Hepatocyte (in vitro differentiated cells): ENCODE data around the gene DPP10. TPM values are rescaled to one million over a fixed set of nuclear protein-coding genes. Genes with fewer than 3 reads are reported as not detected.
A peak's percentile ranks its signal among the peaks of the same experiment; 100 is the strongest.
"Not testable (repeated sequence)": the region's sequence is repeated elsewhere in the genome, so short reads cannot be mapped to it uniquely, and the experiment has no call there.

Experiments used
- DNase-seq: peaks from one replicate; pipeline ENCODE4 v3.0.0-alpha.2; 2016; ENCODE audit warnings: low spot score
- H2AFZ ChIP-seq: fragments of 200-600 bp; sonication (generic); 2 replicates; pipeline ENCODE4 v1.6.0; 2016; ENCODE audit warnings: antibody characterized with exemption, mild to moderate bottlenecking
- H3K27ac ChIP-seq: fragments of 200-600 bp; sonication (generic); 2 replicates; pipeline ENCODE4 v1.5.1; 2016; ENCODE audit warnings: mild to moderate bottlenecking
- H3K27me3 ChIP-seq: fragments of 200-600 bp; sonication (generic); 2 replicates; pipeline ENCODE4 v1.6.1; 2016
- H3K36me3 ChIP-seq: fragments of 200-600 bp; sonication (generic); replicated peaks from 2 replicates; pipeline ENCODE4 v1.5.1; 2016; ENCODE audit warnings: low read depth; ENCODE audit not compliant: insufficient read depth
- H3K4me1 ChIP-seq: fragments of 200-600 bp; sonication (generic); 2 replicates; pipeline ENCODE4 v1.5.1; 2016; ENCODE audit warnings: mild to moderate bottlenecking, moderate library complexity; ENCODE audit not compliant: insufficient read depth
- H3K4me2 ChIP-seq: fragments of 200-600 bp; sonication (generic); 2 replicates; pipeline ENCODE4 v1.6.0; 2016
- H3K4me3 ChIP-seq: fragments of 200-600 bp; sonication (generic); 2 replicates; pipeline ENCODE4 v1.5.1; 2016; ENCODE audit warnings: mild to moderate bottlenecking
- H3K79me2 ChIP-seq: fragments of 200-600 bp; sonication (generic); 2 replicates; pipeline ENCODE4 v1.6.0; 2017; ENCODE audit warnings: mild to moderate bottlenecking
- H3K9me2 ChIP-seq: fragments of 200-600 bp; sonication (generic); replicated peaks from 2 replicates; pipeline ENCODE4 v1.6.0; 2017; ENCODE audit warnings: mild to moderate bottlenecking; ENCODE audit not compliant: insufficient read depth
- H3K9me3 ChIP-seq: fragments of 200-600 bp; sonication (generic); 2 replicates; pipeline ENCODE4 v1.5.1; 2016; ENCODE audit warnings: low read depth, mild to moderate bottlenecking
- H4K20me1 ChIP-seq: fragments of 200-600 bp; sonication (generic); 2 replicates; pipeline ENCODE4 v1.6.0; 2016; ENCODE audit warnings: mild to moderate bottlenecking; ENCODE audit not compliant: insufficient read depth, poor library complexity, severe bottlenecking
- CTCF ChIP-seq: fragments of 200-600 bp; sonication (generic); IDR thresholded peaks from 2 replicates; pipeline ENCODE4 v1.5.1; 2016; ENCODE audit warnings: antibody characterized with exemption, mild to moderate bottlenecking; ENCODE audit not compliant: poor library complexity
- EZH2 ChIP-seq: fragments of 200-600 bp; sonication (generic); IDR thresholded peaks from 2 replicates; pipeline ENCODE4 v1.6.1; 2016; ENCODE audit warnings: antibody characterized with exemption, mild to moderate bottlenecking, borderline replicate concordance
- EZH2phosphoT487 ChIP-seq: fragments of 200-600 bp; sonication (generic); IDR thresholded peaks from one replicate; pipeline ENCODE4 v1.6.1; 2018; ENCODE audit warnings: antibody characterized with exemption, mild to moderate bottlenecking, low read depth, moderate library complexity; ENCODE audit not compliant: unreplicated experiment, severe bottlenecking
- WGBS: methylation state at CpG from one replicate; pipeline ENCODE4 v1.1.6; 2016; ENCODE audit warnings: low lambda C conversion rate; ENCODE audit errors: missing lambda C conversion rate; 5-methylcytosine and 5-hydroxymethylcytosine counted together
- polyA plus RNA-seq: library from polyadenylated mRNA; unstranded; fragments of >200 nt; fragmentation: Nextera tagmentation; extraction: Ambion mirVana; gene quantifications from 2 replicates; pipeline ENCODE4 v1.2.1, GENCODE V29; 2016
- total RNA-seq: library from RNA; depleted of rRNA; stranded (reverse); fragments of >200 nt; gene quantifications from 2 replicates; pipeline ENCODE4 v1.2.3, GENCODE V29; 2014

The DPP10 gene
- total and polyA plus RNA-seq, 2 experiments from 2014 or later, result 5.0 to 15.7 TPM

GRCh38 chr2:114517580-114517979 is 75.1 kb downstream of the DPP10 start:
- 98% methylated on average over 5 of the region's 5 CpGs for WGBS

GRCh38 chr2:114518738-114519137 is 76.3 kb downstream of the DPP10 start:
- H3K4me3 ChIP-seq, result no peak overlapping the region
- no peaks in the 10 kb centered on the region for H3K4me1 ChIP-seq
- no peaks in the 10 kb centered on the region for H3K36me3 ChIP-seq
- WGBS, result 78% methylated on average over 5 of the region's 5 CpGs
- no peak overlapping the region for H2AFZ ChIP-seq
- DNase-seq, result peak; percentile 6
- H3K79me2 ChIP-seq, result no peaks in the 10 kb centered on the region
- peaks cover 2% of the 10 kb centered on the region for H3K27me3 ChIP-seq
- H3K4me2 ChIP-seq, result no peak overlapping the region
- no peaks in the 10 kb centered on the region for H3K9me3 ChIP-seq
- H4K20me1 ChIP-seq, result no peaks in the 10 kb centered on the region
- no peak overlapping the region for H3K27ac ChIP-seq
- TF ChIP-seq CTCF (no peak), EZH2 (no peak), EZH2phosphoT487 (no peak)
- no peaks in the 10 kb centered on the region for H3K9me2 ChIP-seq

More at GRCh38 chr2:114517580-114517979, 75.1 kb downstream of the DPP10 start:
- Histone ChIP-seq H3K36me3 (no peaks in the 10 kb centered on the region), H3K9me3 (no peaks in the 10 kb centered on the region), H3K27me3 (no peaks in the 10 kb centered on the region), H3K4me1 (no peaks in the 10 kb centered on the region), H3K79me2 (no peaks in the 10 kb centered on the region), H2AFZ (no peak overlapping the region), H3K4me3 (no peak overlapping the region), H3K4me2 (no peak overlapping the region), H4K20me1 (no peaks in the 10 kb centered on the region), H3K27ac (no peak overlapping the region), H3K9me2 (no peaks in the 10 kb centered on the region)
- TF ChIP-seq CTCF (no peak), EZH2phosphoT487 (no peak), EZH2 (no peak)
- no peak for DNase-seq

GRCh38 chr2:114522612-114523011 is 80.2 kb downstream of the DPP10 start:
- H3K27ac ChIP-seq, H4K20me1 ChIP-seq, H3K9me2 ChIP-seq, H3K4me2 ChIP-seq, H3K4me1 ChIP-seq, H3K9me3 ChIP-seq, H3K4me3 ChIP-seq, DNase-seq, H3K27me3 ChIP-seq, H3K36me3 ChIP-seq, H2AFZ ChIP-seq, H3K79me2 ChIP-seq: not testable (repeated sequence)
- WGBS, result 88% methylated on average over 4 of the region's 4 CpGs

GRCh38 chr2:114525955-114526354 is 83.5 kb downstream of the DPP10 start:
- Histone ChIP-seq H3K9me3 (no peaks in the 10 kb centered on the region), H3K4me2 (no peak overlapping the region), H3K4me3 (no peak overlapping the region), H4K20me1 (no peaks in the 10 kb centered on the region), H3K9me2 (no peaks in the 10 kb centered on the region), H3K79me2 (no peaks in the 10 kb centered on the region), H3K27ac (no peak overlapping the region), H3K4me1 (no peaks in the 10 kb centered on the region), H3K27me3 (peaks cover 4% of the 10 kb centered on the region), H2AFZ (no peak overlapping the region), H3K36me3 (no peaks in the 10 kb centered on the region)
- TF ChIP-seq CTCF (no peak), EZH2 (no peak), EZH2phosphoT487 (no peak)
- DNase-seq, result no peak
- whole genome bisulfite sequencing, result 89% methylated on average over 4 of the region's 4 CpGs
